HL-60 (cell line): ENCODE measurements around the gene DDX55.

Experiments used
- POLR2AphosphoS5 ChIP-seq: IDR thresholded peaks from 2 replicates; pipeline ENCODE4 v1.6.1; 2012; ENCODE audit warnings: low read depth
- TF ChIP-seq, protein P1 (sequence below): IDR thresholded peaks from one replicate; pipeline ENCODE4 v1.5.1; 2011; ENCODE audit warnings: low read length, control low read depth, inconsistent platforms; ENCODE audit not compliant: insufficient read depth
- TF ChIP-seq, protein P2 (sequence below): IDR thresholded peaks from 2 replicates; pipeline ENCODE4 v1.6.1; 2012; ENCODE audit warnings: low read depth; ENCODE audit not compliant: insufficient replicate concordance

DNA sequence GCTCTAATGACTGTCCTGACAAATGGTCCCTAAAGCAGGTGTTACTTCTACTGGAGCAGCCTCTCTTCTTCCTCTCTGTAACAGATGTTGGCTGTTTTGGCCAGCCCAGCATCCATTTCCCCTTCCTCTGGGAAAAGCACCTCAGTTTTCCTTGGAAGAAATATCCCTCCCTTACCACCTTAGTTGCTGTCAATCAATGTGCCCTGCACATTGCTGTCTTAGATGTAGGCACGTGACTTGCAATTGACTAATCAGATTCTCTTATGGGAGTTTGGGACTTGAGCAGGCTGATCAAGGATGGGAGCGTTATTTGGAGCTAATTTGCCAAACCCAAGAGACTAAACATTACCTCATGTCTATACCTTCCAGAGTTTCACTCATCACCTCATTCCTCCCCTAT is 29.5 kb upstream of the DDX55 start:
- TF ChIP-seq, protein P1, sequence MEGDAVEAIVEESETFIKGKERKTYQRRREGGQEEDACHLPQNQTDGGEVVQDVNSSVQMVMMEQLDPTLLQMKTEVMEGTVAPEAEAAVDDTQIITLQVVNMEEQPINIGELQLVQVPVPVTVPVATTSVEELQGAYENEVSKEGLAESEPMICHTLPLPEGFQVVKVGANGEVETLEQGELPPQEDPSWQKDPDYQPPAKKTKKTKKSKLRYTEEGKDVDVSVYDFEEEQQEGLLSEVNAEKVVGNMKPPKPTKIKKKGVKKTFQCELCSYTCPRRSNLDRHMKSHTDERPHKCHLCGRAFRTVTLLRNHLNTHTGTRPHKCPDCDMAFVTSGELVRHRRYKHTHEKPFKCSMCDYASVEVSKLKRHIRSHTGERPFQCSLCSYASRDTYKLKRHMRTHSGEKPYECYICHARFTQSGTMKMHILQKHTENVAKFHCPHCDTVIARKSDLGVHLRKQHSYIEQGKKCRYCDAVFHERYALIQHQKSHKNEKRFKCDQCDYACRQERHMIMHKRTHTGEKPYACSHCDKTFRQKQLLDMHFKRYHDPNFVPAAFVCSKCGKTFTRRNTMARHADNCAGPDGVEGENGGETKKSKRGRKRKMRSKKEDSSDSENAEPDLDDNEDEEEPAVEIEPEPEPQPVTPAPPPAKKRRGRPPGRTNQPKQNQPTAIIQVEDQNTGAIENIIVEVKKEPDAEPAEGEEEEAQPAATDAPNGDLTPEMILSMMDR = no peak
- no peak for TF ChIP-seq POLR2AphosphoS5
- TF ChIP-seq, protein P2, sequence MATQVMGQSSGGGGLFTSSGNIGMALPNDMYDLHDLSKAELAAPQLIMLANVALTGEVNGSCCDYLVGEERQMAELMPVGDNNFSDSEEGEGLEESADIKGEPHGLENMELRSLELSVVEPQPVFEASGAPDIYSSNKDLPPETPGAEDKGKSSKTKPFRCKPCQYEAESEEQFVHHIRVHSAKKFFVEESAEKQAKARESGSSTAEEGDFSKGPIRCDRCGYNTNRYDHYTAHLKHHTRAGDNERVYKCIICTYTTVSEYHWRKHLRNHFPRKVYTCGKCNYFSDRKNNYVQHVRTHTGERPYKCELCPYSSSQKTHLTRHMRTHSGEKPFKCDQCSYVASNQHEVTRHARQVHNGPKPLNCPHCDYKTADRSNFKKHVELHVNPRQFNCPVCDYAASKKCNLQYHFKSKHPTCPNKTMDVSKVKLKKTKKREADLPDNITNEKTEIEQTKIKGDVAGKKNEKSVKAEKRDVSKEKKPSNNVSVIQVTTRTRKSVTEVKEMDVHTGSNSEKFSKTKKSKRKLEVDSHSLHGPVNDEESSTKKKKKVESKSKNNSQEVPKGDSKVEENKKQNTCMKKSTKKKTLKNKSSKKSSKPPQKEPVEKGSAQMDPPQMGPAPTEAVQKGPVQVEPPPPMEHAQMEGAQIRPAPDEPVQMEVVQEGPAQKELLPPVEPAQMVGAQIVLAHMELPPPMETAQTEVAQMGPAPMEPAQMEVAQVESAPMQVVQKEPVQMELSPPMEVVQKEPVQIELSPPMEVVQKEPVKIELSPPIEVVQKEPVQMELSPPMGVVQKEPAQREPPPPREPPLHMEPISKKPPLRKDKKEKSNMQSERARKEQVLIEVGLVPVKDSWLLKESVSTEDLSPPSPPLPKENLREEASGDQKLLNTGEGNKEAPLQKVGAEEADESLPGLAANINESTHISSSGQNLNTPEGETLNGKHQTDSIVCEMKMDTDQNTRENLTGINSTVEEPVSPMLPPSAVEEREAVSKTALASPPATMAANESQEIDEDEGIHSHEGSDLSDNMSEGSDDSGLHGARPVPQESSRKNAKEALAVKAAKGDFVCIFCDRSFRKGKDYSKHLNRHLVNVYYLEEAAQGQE = no peak
